GM23248 (cell line): Measurements from ENCODE around the gene IFNL2. TPM values are rescaled to one million over a fixed set of nuclear protein-coding genes. Genes with fewer than 3 reads are reported as not detected.
"Not testable (repeated sequence)": the region's sequence is repeated elsewhere in the genome, so short reads cannot be mapped to it uniquely, and the experiment has no call there.

Experiments
- DNase-seq: peaks from one replicate; pipeline ENCODE4 v3.0.0-alpha.2; 2015
- H2AFZ ChIP-seq: fragments of 200-600 bp; sonication (generic); 2 replicates; pipeline ENCODE4 v1.6.1; 2016; ENCODE audit warnings: antibody characterized with exemption
- H3F3A ChIP-seq: fragments of 200-600 bp; sonication (generic); 2 replicates; pipeline ENCODE4 v1.6.1; 2016; ENCODE audit warnings: mild to moderate bottlenecking, antibody characterized with exemption, mixed run types; ENCODE audit not compliant: insufficient read depth
- H3K27ac ChIP-seq: fragments of 200-600 bp; sonication (generic); 2 replicates; pipeline ENCODE4 v1.5.1; 2016; ENCODE audit warnings: mild to moderate bottlenecking
- H3K27me3 ChIP-seq: fragments of 200-600 bp; sonication (generic); replicated peaks from 2 replicates; pipeline ENCODE4 v1.6.1; 2016; ENCODE audit warnings: mild to moderate bottlenecking; ENCODE audit not compliant: insufficient read depth
- H3K36me3 ChIP-seq: fragments of 200-600 bp; sonication (generic); 2 replicates; pipeline ENCODE4 v1.6.1; 2016; ENCODE audit warnings: low read depth, mild to moderate bottlenecking
- H3K4me1 ChIP-seq: fragments of 200-600 bp; sonication (generic); 2 replicates; pipeline ENCODE4 v1.6.1; 2016; ENCODE audit warnings: mild to moderate bottlenecking; ENCODE audit not compliant: insufficient read depth
- H3K4me2 ChIP-seq: fragments of 200-600 bp; sonication (generic); one replicate; pipeline ENCODE4 v1.6.1; 2016; ENCODE audit warnings: mild to moderate bottlenecking; ENCODE audit not compliant: unreplicated experiment
- H3K4me3 ChIP-seq: fragments of 200-600 bp; sonication (generic); 2 replicates; pipeline ENCODE4 v1.5.1; 2016; ENCODE audit warnings: mild to moderate bottlenecking
- H3K79me2 ChIP-seq: fragments of 200-600 bp; sonication (generic); 2 replicates; pipeline ENCODE4 v1.6.1; 2016; ENCODE audit warnings: mild to moderate bottlenecking; ENCODE audit not compliant: insufficient read depth
- H3K9ac ChIP-seq: fragments of 200-600 bp; sonication (generic); 2 replicates; pipeline ENCODE4 v1.6.1; 2016; ENCODE audit warnings: mild to moderate bottlenecking
- H3K9me2 ChIP-seq: fragments of 200-600 bp; sonication (generic); 2 replicates; pipeline ENCODE4 v1.6.1; 2016; ENCODE audit warnings: mixed run types, mild to moderate bottlenecking, moderate library complexity; ENCODE audit not compliant: insufficient read depth
- H3K9me3 ChIP-seq: fragments of 200-600 bp; sonication (generic); one replicate; pipeline ENCODE4 v1.6.1; 2017; ENCODE audit warnings: low read depth
- H4K20me1 ChIP-seq: fragments of 200-600 bp; sonication (generic); 2 replicates; pipeline ENCODE4 v1.6.0; 2016; ENCODE audit not compliant: insufficient read depth
- EZH2 ChIP-seq: fragments of 200-600 bp; sonication (generic); IDR thresholded peaks from 2 replicates; pipeline ENCODE4 v1.6.1; 2018; ENCODE audit warnings: antibody characterized with exemption, mild to moderate bottlenecking; ENCODE audit not compliant: insufficient read depth, poor library complexity, severe bottlenecking
- EZH2phosphoT487 ChIP-seq: fragments of 200-600 bp; sonication (generic); IDR thresholded peaks from 2 replicates; pipeline ENCODE4 v1.6.1; 2018; ENCODE audit warnings: antibody characterized with exemption, moderate library complexity, mild to moderate bottlenecking, low read depth; ENCODE audit not compliant: insufficient read depth
- whole genome bisulfite sequencing, 2 experiments: methylation state at CpG; one replicate each; pipeline ENCODE4 v1.1.6; 2015 to 2017; ENCODE audit warnings: low lambda C conversion rate in 2 of 2, low coverage in 1 of 2; ENCODE audit errors: missing lambda C conversion rate in 2 of 2; 5-methylcytosine and 5-hydroxymethylcytosine counted together
- in situ Hi-C: fragments of 300-500 bp; cut with MboI; formaldehyde crosslinking; loops from 2 replicates; pipeline ENCODE4 v1.15.0; 2020
- polyA plus RNA-seq: library from polyadenylated mRNA; unstranded; fragments of >200 nt; fragmentation: Nextera tagmentation; extraction: Ambion mirVana; gene quantifications from 2 replicates; pipeline ENCODE4 v1.2.1, GENCODE V29; 2016
- total RNA-seq: library from RNA; depleted of rRNA; stranded (reverse); fragments of >200 nt; shearing (Covaris generic); gene quantifications from 2 replicates; pipeline ENCODE4 v1.2.3, GENCODE V29; 2014

The IFNL2 gene
- total and polyA plus RNA-seq, 2 experiments from 2014 or later: not detected

DNA sequence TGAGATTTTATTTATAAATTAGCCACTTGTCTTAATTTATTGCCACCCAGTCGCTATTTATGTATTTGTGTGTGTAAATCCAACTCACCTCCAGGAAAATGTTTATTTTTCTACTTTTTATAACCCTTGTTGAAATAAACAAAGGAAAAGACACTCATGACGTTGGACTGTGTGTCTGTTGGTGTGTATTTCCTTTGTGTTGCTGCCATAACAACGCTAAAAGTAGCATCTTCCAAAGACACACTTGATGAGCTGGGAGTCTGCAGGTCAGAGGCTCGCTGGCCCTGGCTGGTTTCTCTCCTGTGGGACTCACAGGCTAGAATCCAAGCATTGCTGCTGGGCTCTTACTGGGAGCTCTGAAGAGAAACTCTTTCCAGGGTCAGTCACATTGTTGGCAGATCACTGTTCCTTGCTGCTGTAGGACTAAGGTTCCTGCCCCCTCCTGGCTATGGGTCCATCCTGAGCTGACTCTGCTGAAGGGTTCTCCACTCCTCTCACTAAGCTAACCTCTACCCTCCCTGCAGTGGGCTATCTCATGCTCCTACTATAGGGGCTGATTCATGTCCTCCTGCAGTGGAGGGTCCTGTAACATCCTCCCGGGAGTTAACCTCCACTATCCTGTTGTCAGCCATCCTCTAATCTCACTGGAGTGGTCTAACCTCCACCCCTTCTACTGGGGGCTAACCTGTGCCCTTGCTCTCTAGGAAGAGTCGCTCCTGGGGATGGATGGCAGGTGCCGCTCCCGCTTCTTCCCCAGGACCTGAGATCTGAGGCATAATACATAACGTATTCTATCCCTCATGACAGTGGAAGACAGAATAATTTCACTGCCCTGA is 2.1 kb downstream of the IFNL2 start:
- no peak overlapping the region for H3K4me2 ChIP-seq
- no peaks in the 10 kb centered on the region for H3K9me3 ChIP-seq
- WGBS, 2 experiments: 52% methylated on average over 9 of the region's 9 CpGs
- H3K79me2 ChIP-seq: no peaks in the 10 kb centered on the region
- H3F3A ChIP-seq: no peaks in the 10 kb centered on the region
- H2AFZ ChIP-seq: no peak overlapping the region
- peaks cover 30% of the 10 kb centered on the region; the same call in 1 of the 2 replicates for H3K27me3 ChIP-seq
- TF ChIP-seq EZH2: no peak
- TF ChIP-seq EZH2phosphoT487: no peak
- H3K9ac ChIP-seq: no peak overlapping the region
- no peaks in the 10 kb centered on the region for H3K9me2 ChIP-seq
- no peaks in the 10 kb centered on the region for H3K36me3 ChIP-seq
- in situ Hi-C loops: no loop called here
- H3K4me1 ChIP-seq: no peaks in the 10 kb centered on the region
- H3K27ac ChIP-seq: no peak overlapping the region
- H4K20me1 ChIP-seq: no peaks in the 10 kb centered on the region
- no peak overlapping the region for H3K4me3 ChIP-seq
- peak; percentile 31 for DNase-seq

DNA sequence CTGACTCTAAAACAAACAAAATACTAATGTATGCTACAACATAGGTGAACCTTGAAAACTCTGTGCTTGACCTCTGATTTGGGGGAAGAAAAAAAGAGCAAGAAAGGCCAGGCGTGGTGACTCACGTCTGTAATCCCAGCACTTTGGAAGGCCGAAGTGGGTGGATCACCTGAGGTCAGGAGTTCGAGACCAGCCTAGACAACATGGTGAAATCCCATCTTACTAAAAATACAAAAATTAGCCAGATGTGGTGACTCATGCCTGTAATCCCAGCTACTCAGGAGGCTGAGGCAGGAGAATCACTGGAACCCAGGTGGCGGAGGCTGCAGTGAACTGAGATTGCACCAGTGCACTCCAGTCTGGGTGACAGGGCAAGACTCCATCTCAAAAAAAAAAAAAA is 5.7 kb downstream of the IFNL2 start:
- DNase-seq, H3K4me3 ChIP-seq, H3K36me3 ChIP-seq, H4K20me1 ChIP-seq, H3F3A ChIP-seq, in situ Hi-C loops, H3K9me2 ChIP-seq, H3K9me3 ChIP-seq, H3K27ac ChIP-seq, H3K9ac ChIP-seq, H3K4me2 ChIP-seq, H2AFZ ChIP-seq, H3K79me2 ChIP-seq, H3K4me1 ChIP-seq: not testable (repeated sequence)
- peaks cover 43% of the 10 kb centered on the region for H3K27me3 ChIP-seq
- 49 to 54% methylated on average over 5 of the region's 5 CpGs for WGBS, 2 experiments

DNA sequence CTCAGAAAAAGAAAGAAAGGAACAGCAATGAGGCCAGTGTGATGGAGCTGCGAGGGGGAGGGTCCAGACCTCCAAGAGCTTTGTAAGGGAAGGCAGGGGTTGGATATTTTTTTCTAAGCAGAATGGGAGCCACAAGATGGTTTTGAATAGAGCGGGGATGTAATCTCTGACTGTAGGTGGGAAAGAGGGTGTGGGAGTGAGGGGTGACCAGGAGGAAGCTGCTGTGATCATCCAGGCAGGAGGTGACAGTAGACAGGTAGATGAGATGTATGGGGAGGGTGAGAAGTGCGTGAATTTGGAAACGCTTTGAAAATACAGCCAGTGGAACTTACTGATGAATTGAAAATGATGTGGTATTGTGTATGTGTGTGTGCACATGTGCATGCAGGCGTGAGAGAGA is 7.4 kb downstream of the IFNL2 start:
- Histone ChIP-seq H3K4me1 (no peaks in the 10 kb centered on the region), H2AFZ (no peak overlapping the region), H3K9me2 (no peaks in the 10 kb centered on the region), H3K36me3 (no peaks in the 10 kb centered on the region), H3K27ac (no peak overlapping the region), H3F3A (no peaks in the 10 kb centered on the region), H3K9me3 (no peaks in the 10 kb centered on the region), H3K9ac (no peak overlapping the region), H4K20me1 (no peaks in the 10 kb centered on the region), H3K4me3 (no peak overlapping the region), H3K4me2 (no peak overlapping the region), H3K27me3 (peaks cover 47% of the 10 kb centered on the region), H3K79me2 (no peaks in the 10 kb centered on the region)
- in situ Hi-C loops: no loop called here
- TF ChIP-seq EZH2: no peak
- no peak for TF ChIP-seq EZH2phosphoT487
- WGBS, 2 experiments: 44 to 49% methylated on average over 5 of the region's 5 CpGs
- DNase-seq: no peak

DNA sequence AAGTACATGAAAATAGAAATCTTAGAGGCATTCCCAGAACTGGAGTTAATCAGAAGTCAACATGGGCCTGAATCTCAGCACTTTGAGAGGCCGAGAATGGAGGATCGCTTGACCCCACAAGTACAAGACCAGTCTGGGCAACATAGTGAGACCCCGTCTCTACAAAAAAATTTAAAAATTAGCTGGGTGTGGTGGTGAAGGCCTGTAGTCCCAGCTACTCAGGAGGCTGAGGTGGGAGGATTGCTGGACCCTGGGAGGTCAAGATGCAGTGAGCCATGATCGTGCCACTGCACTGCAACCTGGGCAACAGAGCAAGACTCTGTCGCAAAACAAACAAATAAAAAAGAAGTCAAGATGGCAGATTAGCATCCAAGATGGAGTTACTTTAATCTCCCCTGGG is 8.5 kb downstream of the IFNL2 start:
- H3K27ac ChIP-seq: no peak overlapping the region
- DNase-seq: no peak
- no peak for TF ChIP-seq EZH2phosphoT487
- no peak for TF ChIP-seq EZH2
- H3K36me3 ChIP-seq: no peaks in the 10 kb centered on the region
- in situ Hi-C loops: no loop called here
- WGBS, 2 experiments: 69 to 70% methylated on average over 5 of the region's 5 CpGs
- no peak overlapping the region for H3K4me3 ChIP-seq
- peaks cover 38% of the 10 kb centered on the region for H3K27me3 ChIP-seq
- H3K79me2 ChIP-seq: no peaks in the 10 kb centered on the region
- H3K9ac ChIP-seq: no peak overlapping the region
- no peaks in the 10 kb centered on the region for H3K9me2 ChIP-seq
- no peak overlapping the region for H3K4me2 ChIP-seq
- no peak overlapping the region for H2AFZ ChIP-seq
- H3K4me1 ChIP-seq: no peaks in the 10 kb centered on the region
- H3F3A ChIP-seq: no peaks in the 10 kb centered on the region
- no peaks in the 10 kb centered on the region for H3K9me3 ChIP-seq
- H4K20me1 ChIP-seq: no peaks in the 10 kb centered on the region
